SU-DHL-6 (cell line): ENCODE results near the gene SLC22A23.

ENCODE experiments used
- H2AFZ ChIP-seq: fragments of 200-600 bp; sonication (generic); 2 replicates; pipeline ENCODE4 v1.6.1; 2014; ENCODE audit warnings: low read depth, mild to moderate bottlenecking, moderate library complexity, mixed read lengths, antibody characterized with exemption, low read length; ENCODE audit not compliant: severe bottlenecking
- H3F3A ChIP-seq: fragments of 200-600 bp; shearing (Covaris generic); 2 replicates; pipeline ENCODE4 v1.6.0; 2016; ENCODE audit warnings: antibody characterized with exemption, mild to moderate bottlenecking; ENCODE audit not compliant: insufficient read depth
- H3K27ac ChIP-seq: fragments of 200-600 bp; sonication (generic); 2 replicates; pipeline ENCODE4 v1.5.1; 2016; ENCODE audit warnings: low read depth, mild to moderate bottlenecking, low read length, moderate library complexity, mixed read lengths
- H3K27me3 ChIP-seq: fragments of 200-600 bp; sonication (generic), shearing (Covaris generic); 2 replicates; pipeline ENCODE4 v1.6.0; 2014; ENCODE audit warnings: mild to moderate bottlenecking, low read length
- H3K36me3 ChIP-seq: fragments of 200-600 bp; sonication (generic); 2 replicates; pipeline ENCODE4 v1.6.1; 2014; ENCODE audit warnings: mild to moderate bottlenecking, low read length, mixed read lengths
- H3K4me2 ChIP-seq: fragments of 300-600, 200-600 bp; shearing (Covaris generic), sonication (generic); 2 replicates; pipeline ENCODE4 v1.6.0; 2014; ENCODE audit warnings: low read length, low read depth, mild to moderate bottlenecking; ENCODE audit not compliant: poor library complexity, severe bottlenecking
- H3K4me3 ChIP-seq: fragments of 200-600 bp; sonication (generic); 2 replicates; pipeline ENCODE4 v1.5.1; 2014; ENCODE audit warnings: antibody characterized with exemption, low read length, mild to moderate bottlenecking, mixed read lengths; ENCODE audit not compliant: insufficient read depth, poor library complexity, severe bottlenecking
- H3K79me2 ChIP-seq: fragments of 200-600 bp; sonication (generic); 2 replicates; pipeline ENCODE4 v1.6.1; 2014; ENCODE audit warnings: mild to moderate bottlenecking, low read length, moderate library complexity; ENCODE audit not compliant: insufficient read depth
- H3K9ac ChIP-seq: fragments of 200-600 bp; sonication (generic); 2 replicates; pipeline ENCODE4 v1.7.0; 2014; ENCODE audit warnings: mild to moderate bottlenecking, low read length
- H3K9me2 ChIP-seq: fragments of 200-600 bp; sonication (generic); replicated peaks from 2 replicates; pipeline ENCODE4 v1.6.1; 2014; ENCODE audit warnings: low read length; ENCODE audit not compliant: insufficient read depth
- H3K9me3 ChIP-seq: fragments of 200-600 bp; sonication (generic); 2 replicates; pipeline ENCODE4 v1.6.1; 2014; ENCODE audit warnings: low read length, mixed read lengths; ENCODE audit not compliant: insufficient read depth
- H4K20me1 ChIP-seq: fragments of 200-600 bp; sonication (generic); 2 replicates; pipeline ENCODE4 v1.6.1; 2014; ENCODE audit warnings: low read depth, mild to moderate bottlenecking, antibody characterized with exemption, low read length, moderate library complexity, mixed read lengths
- CTCF ChIP-seq: fragments of 200-600 bp; sonication (generic); IDR thresholded peaks from one replicate; pipeline ENCODE4 v1.5.1; 2017; ENCODE audit warnings: antibody characterized with exemption, mild to moderate bottlenecking, low read length, moderate library complexity; ENCODE audit not compliant: insufficient read depth, poor library complexity, severe bottlenecking
- EZH2phosphoT487 ChIP-seq: fragments of 200-600 bp; sonication (generic), shearing (Covaris generic); conservative IDR thresholded peaks from 2 replicates; pipeline ENCODE4 v1.6.1; 2018; ENCODE audit warnings: mild to moderate bottlenecking, antibody characterized with exemption, low read length, moderate library complexity, mixed read lengths

The SLC22A23 gene

DNA sequence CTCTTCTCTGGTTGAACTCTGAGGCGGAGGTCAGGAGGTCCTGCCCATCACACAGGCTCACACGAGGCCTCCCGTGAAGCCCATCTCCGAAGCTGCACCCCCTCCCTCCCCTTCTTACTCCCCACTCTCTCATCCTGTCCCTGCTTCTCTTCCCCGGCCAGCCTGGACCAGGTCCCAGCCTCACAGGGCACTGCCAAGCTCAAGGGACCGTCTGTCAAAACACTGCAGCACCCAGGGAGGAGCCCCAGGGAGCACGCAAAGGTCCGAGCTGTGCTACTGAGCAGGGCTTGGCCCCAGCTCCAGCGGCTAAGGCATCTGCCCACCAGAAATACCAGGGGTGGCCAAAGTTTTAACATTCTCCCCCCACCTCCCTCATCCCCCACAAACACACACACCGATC is 128.1 kb downstream of the SLC22A23 start:
- Histone ChIP-seq H3K9ac (no peak overlapping the region), H3K9me3 (no peaks in the 10 kb centered on the region), H3K27me3 (0 out of 2 replicates have a peak, but pooled peaks cover 3% of the 10 kb centered on the region), H4K20me1 (no peaks in the 10 kb centered on the region), H2AFZ (no peak overlapping the region), H3F3A (no peaks in the 10 kb centered on the region), H3K4me3 (no peak overlapping the region), H3K9me2 (no peaks in the 10 kb centered on the region), H3K79me2 (no peaks in the 10 kb centered on the region), H3K36me3 (no peaks in the 10 kb centered on the region), H3K27ac (no peak overlapping the region), H3K4me2 (no peak overlapping the region)
- no peak for TF ChIP-seq EZH2phosphoT487
- TF ChIP-seq CTCF, result no peak

DNA sequence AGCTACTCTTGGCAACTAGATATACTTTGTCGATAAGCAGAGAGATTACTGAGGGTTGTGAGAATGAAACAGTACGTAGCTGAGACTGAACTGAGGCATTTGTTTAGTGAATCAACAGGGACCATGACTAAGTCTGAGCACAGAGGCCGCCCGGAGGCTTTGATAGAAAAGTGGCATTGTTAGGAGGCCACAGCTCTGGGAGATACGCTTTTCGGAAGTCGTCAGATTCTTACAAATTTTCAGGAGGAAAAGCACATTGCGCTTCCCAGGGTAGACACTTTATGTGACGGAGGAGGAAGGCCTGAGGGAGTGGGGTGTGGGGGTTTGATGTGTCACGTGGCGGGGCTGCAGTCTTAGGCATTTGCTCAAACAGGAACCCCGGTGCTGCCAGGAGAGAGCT is 128.7 kb downstream of the SLC22A23 start:
- no peak for TF ChIP-seq EZH2phosphoT487

DNA sequence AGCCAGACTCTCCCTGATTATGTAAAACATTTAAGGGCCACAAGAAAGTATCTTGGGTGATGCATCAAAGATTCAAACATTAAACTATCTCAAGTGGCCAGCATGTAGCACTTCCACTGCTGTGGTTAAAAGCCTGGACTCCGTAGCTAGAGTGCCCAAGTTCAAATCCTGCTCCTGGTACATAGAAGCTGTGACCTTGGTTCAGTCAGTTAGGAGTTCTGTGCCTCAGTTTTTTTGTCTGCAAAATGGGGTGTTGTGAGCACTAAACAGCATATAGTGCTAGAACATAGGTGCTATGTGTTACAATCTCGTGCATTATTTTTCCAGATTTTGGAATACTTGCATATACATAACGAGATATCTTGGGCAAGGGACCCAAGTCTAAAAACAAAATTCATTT is 129.4 kb downstream of the SLC22A23 start:
- Histone ChIP-seq H2AFZ (no peak overlapping the region), H4K20me1 (no peaks in the 10 kb centered on the region), H3K36me3 (no peaks in the 10 kb centered on the region), H3F3A (no peaks in the 10 kb centered on the region), H3K9me3 (no peaks in the 10 kb centered on the region), H3K27me3 (0 out of 2 replicates have a peak, but pooled peaks cover 3% of the 10 kb centered on the region), H3K9ac (no peak overlapping the region), H3K9me2 (no peaks in the 10 kb centered on the region), H3K4me3 (no peak overlapping the region), H3K79me2 (no peaks in the 10 kb centered on the region), H3K4me2 (no peak overlapping the region), H3K27ac (no peak overlapping the region)
- no peak for TF ChIP-seq CTCF

More for the DNA sequence above, 128.7 kb downstream of the SLC22A23 start:
- H3K36me3 ChIP-seq, result no peaks in the 10 kb centered on the region
- no peak overlapping the region for H3K9ac ChIP-seq
- 0 out of 2 replicates have a peak, but pooled peaks cover 3% of the 10 kb centered on the region for H3K27me3 ChIP-seq
- H4K20me1 ChIP-seq, result no peaks in the 10 kb centered on the region
- no peaks in the 10 kb centered on the region for H3K9me2 ChIP-seq
- H3F3A ChIP-seq, result no peaks in the 10 kb centered on the region
- no peak overlapping the region for H2AFZ ChIP-seq
- H3K4me2 ChIP-seq, result no peak overlapping the region
- H3K9me3 ChIP-seq, result no peaks in the 10 kb centered on the region
- H3K4me3 ChIP-seq, result no peak overlapping the region
- no peaks in the 10 kb centered on the region for H3K79me2 ChIP-seq
- no peak overlapping the region for H3K27ac ChIP-seq

DNA sequence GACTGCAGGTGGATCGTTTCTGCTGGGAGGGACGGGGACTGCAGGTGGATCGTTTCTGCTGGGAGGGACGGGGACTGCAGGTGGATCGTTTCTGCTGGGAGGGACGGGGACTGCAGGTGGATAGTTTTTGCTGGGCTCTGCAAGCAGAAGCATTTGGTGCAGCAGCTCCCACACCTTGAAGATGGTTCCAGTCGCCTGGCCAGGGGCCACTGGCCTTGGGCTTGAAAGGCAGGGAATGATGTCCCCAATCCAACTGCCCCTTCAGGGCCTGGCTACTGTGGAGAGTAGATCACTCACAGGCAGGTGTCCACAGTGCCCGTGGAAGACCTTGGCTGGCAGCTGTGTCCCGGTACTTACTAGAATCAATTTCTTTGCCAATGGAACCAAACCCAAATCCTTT is 129.9 kb downstream of the SLC22A23 start:
- Histone ChIP-seq H3K27me3 (0 out of 2 replicates have a peak, but pooled peaks cover 3% of the 10 kb centered on the region), H3K79me2 (no peaks in the 10 kb centered on the region), H2AFZ (no peak overlapping the region), H3K27ac (no peak overlapping the region), H3K9me2 (no peaks in the 10 kb centered on the region), H3K9me3 (no peaks in the 10 kb centered on the region), H3K36me3 (no peaks in the 10 kb centered on the region), H4K20me1 (no peaks in the 10 kb centered on the region), H3K4me2 (no peak overlapping the region), H3K4me3 (no peak overlapping the region), H3F3A (no peaks in the 10 kb centered on the region), H3K9ac (no peak overlapping the region)
- TF ChIP-seq EZH2phosphoT487, result no peak
- no peak for TF ChIP-seq CTCF
